ENCODE results near the gene MEPCE.
"Not testable (repeated sequence)": the region's sequence is repeated elsewhere in the genome, so short reads cannot be mapped to it uniquely, and the experiment has no call there.

The MEPCE gene

GRCh38 chr7:100434297-100435144 lies 4.9 kb downstream of the MEPCE start:
- DNase-seq = no peak

DNA sequence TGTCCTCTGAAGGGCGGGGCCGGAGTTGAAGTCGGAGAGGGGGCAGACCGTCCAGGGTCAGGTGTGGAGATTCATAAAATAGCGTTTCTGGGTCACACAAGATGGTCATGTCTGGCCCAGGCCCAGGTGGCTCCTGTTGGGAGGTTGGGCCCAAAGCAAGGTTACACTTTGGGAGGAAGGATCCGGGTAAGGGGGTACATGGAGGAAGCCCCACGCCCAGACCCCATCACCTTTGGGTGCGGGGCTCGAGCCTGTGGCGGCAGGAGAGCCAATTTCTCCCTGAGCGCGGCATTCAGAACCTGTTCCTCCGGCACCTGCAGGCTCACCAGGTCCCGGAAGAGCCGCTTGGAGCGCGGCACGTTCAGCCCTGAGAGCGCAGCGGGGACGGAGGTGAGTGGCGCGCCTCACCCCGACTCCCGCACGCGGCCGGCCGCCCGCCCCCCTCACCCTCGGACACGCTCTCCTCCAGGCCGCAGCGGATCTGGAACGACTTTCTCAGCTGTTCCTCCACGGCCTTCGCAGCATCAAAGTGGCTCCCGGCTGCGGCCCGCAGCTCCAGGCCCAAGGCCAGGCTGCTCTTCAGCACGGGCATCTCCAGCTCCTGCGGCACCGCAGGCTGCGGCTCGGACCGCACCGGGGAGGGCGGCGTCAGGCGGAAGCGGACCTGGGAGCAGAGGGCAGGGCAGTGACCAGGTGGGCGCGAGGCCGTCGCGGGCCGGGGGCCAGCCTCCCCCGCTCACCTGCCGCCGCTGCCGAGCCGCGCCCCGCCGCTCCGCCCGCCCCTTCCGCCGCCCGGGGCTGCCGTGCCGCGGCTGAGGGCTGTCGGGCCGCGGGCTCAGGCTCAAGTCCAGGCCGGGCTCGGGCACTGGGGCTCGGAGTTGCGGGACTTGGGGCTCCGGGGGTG lies 6.0 kb downstream of the MEPCE start:
- no peak for DNase-seq

DNA sequence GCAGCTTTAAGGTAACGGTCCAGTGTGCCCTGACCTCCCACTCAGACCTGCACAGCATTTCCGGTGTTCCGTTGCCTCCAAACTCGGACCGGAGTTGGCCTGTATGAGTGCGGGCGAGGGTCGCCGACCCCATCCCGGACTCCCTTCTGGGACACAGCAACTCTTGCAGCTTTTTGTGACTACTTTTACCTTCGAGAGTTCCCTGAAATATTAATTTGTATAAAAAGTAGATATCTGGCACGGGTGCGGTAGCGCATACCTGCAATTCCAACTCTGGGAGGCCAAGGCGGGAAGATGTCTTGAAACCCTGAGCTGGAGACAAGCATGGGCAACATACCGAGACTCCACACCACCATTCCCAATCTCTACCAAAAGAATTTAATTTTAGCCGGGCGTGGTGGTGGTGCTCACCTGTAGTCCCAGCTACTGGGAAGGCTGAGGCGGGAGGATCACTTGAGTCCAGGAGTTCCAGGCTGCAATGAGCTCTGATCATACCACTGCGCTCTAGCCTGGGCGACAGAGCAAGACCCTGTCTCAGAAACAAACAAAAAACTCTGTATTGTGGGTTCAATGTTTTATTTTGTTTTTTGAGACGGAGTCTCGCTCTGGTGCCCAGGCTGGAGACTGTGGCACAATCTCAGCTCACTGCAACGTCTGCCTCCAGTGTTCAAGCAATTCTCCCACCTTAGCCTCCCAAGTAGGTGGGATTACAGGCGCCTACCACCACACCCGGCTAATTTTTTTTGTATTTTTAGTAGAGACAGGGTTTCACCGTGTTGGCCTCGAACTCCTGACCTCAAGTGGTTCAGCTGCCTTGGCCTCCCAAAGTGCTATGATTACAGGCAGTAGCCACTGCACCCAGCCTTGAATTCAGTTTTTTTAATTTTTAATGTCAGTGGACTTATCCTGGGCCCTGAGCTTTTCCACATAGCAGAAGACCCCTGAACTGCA lies 7.8 kb downstream of the MEPCE start:
- DNase-seq = no peak

DNA sequence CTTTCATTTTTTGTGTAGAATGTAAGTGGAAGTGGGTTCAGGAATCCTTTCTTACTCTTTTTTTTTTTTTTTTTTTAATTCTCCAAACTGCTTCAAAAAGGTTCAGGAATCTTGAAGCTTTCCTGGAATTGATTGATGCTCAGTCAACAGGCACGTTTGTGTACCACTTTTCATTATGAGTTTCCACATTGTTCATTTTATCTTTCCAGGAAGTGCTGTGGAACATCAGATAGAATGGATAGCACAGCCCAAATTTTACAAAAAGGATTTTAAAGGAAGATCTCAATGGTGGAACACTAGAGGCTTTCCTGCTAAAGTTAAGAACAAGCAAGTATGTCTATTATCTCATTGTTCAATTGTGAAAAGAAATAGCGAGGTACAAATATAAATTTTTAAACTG lies 8.5 kb downstream of the MEPCE start:
- no peak for DNase-seq

GRCh38 chr7:100438731-100439130 lies 9.1 kb downstream of the MEPCE start:
- DNase-seq = not testable (repeated sequence)

DNA sequence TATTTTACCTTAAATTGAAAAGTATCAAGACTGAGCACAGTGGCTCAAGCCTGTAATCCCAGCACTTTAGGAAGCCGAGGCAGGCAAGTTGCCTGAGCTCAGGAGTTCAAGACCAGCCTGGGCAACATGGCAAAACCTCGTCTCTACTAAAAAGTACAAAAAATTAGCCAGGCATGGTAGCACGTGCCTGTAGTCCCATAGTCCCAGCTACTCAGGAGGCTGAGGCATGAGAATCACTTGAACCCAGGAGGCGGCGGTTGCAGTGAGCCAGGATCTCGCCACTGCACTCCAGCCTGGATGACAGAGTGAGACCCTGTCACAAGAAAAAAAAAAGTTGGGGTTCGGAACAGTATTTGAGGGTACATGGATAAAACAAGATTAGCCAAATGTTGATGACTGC lies 9.6 kb downstream of the MEPCE start:
- DNase-seq = not testable (repeated sequence)

- DNase-seq = no peak
Observed at GRCh38 chr7:100441641-100442535, 12.3 kb downstream of the MEPCE start.

GRCh38 chr7:100443096-100443840 lies 13.6 kb downstream of the MEPCE start:
- DNase-seq = no peak

- DNase-seq = peak; percentile 27
Observed at GRCh38 chr7:100444311-100445278, 15.0 kb downstream of the MEPCE start.

DNA sequence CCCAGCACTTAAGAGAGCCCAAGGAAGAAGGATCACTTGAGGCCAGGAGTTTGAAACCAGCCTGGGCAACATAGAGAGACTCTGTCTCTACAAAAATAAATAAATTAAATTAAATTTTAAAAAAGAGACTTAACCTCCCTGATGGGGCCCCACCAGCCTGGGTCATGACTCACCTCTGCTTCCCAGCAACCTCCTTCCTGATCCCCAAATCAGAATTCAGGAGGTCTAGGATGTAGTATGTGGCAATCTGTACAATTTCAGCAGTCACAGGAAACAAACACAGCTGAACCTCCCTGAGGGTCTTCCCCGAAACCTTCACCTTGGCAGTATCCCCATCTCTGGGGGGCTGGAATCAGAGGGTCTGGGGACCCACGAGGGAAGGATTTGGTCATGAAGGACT lies 16.4 kb downstream of the MEPCE start:
- no peak for DNase-seq

- not testable (repeated sequence) for DNase-seq
Observed at GRCh38 chr7:100447363-100447762, 17.7 kb downstream of the MEPCE start.

DNA sequence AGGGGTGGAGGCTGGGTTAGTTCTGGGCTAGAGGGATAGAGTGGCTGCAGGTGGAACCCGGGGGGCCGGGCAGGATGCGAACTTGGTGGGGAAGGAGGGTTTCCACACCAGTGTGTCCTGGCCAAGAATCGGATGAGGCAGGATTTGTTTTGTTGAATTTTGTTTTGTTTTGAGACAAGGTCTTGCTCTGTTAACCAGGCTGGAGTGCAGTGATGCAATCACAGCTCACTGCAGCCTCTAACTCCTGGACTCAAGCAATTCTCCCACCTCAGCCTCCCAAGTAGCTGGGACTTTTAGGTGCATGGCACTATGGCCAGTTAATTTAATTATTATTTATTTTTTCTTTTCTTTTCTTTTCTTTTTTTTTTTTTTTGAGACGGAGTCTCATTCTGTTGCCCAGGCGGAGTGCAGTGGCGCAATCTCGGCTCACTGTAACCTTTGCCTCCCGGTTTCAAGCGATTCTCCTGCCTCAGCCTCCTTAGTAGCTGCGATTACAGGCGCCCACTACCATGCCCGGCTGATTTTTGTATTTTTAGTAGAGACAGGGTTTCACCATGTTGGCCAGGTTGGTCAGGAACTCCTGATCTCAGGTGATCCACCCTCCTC lies 19.7 kb downstream of the MEPCE start:
- no peak for DNase-seq

- no peak for DNase-seq
Observed at GRCh38 chr7:100452513-100452912, 22.9 kb downstream of the MEPCE start.

DNA sequence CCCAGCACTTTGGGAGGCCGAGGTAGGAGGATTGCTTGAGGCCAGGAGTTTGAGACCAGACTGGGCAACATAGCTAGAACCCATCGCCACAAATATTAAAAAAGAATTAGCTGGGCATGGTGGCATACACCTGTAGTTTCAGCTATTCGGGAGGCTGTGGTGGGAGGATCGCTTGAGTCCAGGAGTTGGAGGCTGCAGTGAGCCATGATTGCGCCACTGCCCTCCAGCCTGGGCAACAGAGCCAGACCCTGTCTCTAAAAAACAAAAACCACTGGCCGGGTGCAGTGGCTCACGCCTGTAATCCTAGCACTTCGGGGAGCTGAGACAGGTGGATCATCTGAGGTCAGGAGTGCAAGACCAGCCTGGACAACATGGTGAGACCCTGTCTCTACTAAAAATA lies 24.2 kb downstream of the MEPCE start:
- not testable (repeated sequence) for DNase-seq

DNA sequence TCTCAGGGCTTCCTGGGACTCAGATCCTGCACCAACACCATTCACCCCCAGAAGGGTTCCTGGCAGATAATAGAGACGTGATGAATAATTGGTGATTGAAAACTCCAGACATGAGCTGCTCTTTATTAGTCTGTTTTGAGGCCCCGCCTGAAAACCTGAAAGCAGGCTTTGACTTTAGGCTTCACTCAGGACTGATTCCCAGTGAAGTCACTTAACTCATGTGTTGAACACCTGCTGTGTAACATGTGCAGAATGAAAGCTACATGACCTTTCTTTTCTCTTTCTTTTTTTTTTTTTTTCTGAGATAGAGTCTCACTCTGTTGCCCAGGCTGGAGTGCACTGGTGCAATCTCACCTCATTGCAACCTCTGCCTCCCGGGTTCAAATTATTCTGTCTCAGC lies 25.6 kb downstream of the MEPCE start:
- DNase-seq = no peak

DNA sequence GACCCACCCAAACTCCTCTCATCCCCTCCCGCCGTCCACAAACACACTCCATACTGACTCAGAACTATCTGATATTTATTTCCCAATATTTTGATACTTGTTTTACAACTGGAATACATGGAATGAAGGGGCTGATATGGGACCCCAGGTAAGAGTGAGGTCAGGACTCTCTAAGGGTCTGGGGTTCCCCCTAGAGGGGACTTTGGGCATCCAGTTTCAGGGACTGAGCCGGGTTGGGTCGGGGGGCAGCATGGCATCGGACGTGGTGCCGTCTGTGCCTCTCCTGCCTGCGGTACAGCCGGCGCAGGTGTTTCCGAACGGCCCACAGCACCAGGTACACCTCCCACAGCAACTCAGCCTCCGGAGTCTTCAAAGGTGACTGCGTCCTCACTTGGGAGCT lies 26.9 kb downstream of the MEPCE start:
- no peak for DNase-seq

- DNase-seq = no peak
Observed at GRCh38 chr7:100457033-100457432, 27.4 kb downstream of the MEPCE start.

GRCh38 chr7:100464210-100464660 lies 34.6 kb downstream of the MEPCE start, which contains the start of gene SPACDR:
TSS of gene SPACDR (minus strand) at chr7:100464260. CDS start at chr7:100464025, 235 bp downstream.
- no peak for DNase-seq

DNA sequence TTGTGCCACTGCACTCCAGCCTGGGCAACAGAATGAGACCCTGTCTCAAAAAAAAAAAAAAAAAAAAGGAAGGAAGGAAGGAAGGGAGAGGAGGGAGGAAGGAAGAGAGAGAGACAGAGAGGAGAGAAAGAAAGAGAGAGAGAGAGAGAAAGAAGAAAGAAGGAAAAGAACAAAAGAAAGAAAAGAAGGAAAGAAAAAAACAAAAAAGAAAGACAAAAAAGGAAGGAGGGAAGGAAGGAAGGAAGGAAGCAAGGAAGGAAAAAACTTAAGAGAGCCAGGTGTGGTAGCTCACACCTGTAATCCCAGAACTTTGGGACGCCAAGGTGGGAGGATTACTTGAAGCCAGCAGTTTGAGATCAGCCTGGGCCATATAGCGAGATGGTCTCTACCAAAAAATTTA lies 35.2 kb downstream of the MEPCE start:
- DNase-seq = no peak
